Measurements from ENCODE around the gene C10orf90.

The C10orf90 gene

GRCh38 chr10:126398924-126399323 lies 271.6 kb downstream of the C10orf90 start:
- no peak for TF ChIP-seq CTCF (IDR thresholded peaks at IDR 0.05)
- H3K36me3 ChIP-seq = no peaks in the 10 kb centered on the region
- no peak overlapping the region for H3K4me3 ChIP-seq (ENCODE audit: low read depth in 1 of 2, low read length in 1 of 2)
- H3K9me3 ChIP-seq = no peaks in the 10 kb centered on the region
- no peak overlapping the region for H3K27ac ChIP-seq
- H3K27me3 ChIP-seq = no peaks in the 10 kb centered on the region
- H3K4me1 ChIP-seq (ENCODE audit: control insufficient read depth in 1 of 2, insufficient read depth in 1 of 2, low read depth in 1 of 2, low read length in 1 of 2) = no peaks in the 10 kb centered on the region

DNA sequence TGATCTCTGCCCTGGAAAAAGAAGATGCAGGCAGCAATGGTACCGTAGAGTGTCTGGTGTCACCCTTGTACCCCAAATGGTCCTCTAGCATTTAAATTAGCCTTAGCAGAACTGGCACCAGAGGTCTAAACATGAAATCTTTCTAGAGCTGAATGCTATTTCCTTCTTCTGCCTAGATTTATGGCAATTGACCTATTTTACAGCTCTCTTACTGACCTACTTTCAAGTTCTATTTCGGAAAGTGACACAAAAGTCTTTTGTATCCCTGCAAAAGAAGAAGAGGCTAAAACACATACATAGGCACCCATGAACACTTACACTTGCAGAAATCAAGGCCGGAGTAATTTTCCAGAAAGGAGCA lies 272.1 kb downstream of the C10orf90 start:
- H3K27ac ChIP-seq = no peak overlapping the region
- no peaks in the 10 kb centered on the region for H3K4me1 ChIP-seq (ENCODE audit: control insufficient read depth in 1 of 2, insufficient read depth in 1 of 2, low read depth in 1 of 2, low read length in 1 of 2)
- no peak overlapping the region for H3K4me3 ChIP-seq (ENCODE audit: low read depth in 1 of 2, low read length in 1 of 2)
- TF ChIP-seq CTCF (IDR thresholded peaks at IDR 0.05) = no peak
- no peaks in the 10 kb centered on the region for H3K36me3 ChIP-seq
- H3K9me3 ChIP-seq = no peaks in the 10 kb centered on the region
- no peaks in the 10 kb centered on the region for H3K27me3 ChIP-seq

DNA sequence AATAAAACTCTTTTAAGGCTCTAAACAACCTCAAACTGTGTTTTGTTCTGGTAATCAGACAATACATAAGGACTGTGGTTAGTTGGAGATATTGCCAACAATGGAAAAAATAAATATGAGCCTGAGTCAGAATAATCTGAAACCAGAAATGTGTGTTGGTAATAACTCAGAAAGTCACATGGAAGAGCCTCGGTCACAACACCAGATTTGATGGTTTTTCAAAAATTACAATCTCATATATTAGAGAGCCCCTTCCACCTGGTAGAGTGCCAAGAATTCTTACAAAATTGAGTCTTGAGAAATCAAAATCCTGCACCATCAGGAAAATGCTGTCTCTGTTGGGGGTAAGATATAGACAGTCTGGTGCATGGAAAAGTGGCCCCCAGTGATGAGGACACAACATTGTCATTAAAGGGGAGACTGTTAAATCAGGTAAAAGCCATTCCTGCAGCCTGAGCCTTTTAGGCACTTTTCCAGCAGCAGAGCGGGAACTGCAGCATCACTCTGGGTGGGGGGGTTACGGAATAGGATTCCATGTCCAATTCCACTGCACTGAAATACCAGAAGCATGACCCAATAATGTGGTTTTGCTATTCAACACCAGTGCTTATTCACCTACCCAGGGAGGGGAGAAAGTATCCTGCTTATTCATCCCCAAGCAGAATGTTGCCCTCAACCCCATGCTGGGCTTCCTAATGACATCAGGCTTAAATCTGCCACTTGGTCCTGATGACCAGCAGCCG lies 272.7 kb downstream of the C10orf90 start:
- Histone ChIP-seq H3K9me3 (no peaks in the 10 kb centered on the region), H3K27me3 (no peaks in the 10 kb centered on the region), H3K4me1 (ENCODE audit: control insufficient read depth in 1 of 2, insufficient read depth in 1 of 2, low read depth in 1 of 2, low read length in 1 of 2) (no peaks in the 10 kb centered on the region), H3K27ac (no peak overlapping the region), H3K36me3 (no peaks in the 10 kb centered on the region), H3K4me3 (ENCODE audit: low read depth in 1 of 2, low read length in 1 of 2) (no peak overlapping the region)
- TF ChIP-seq CTCF (IDR thresholded peaks at IDR 0.05) = no peak

DNA sequence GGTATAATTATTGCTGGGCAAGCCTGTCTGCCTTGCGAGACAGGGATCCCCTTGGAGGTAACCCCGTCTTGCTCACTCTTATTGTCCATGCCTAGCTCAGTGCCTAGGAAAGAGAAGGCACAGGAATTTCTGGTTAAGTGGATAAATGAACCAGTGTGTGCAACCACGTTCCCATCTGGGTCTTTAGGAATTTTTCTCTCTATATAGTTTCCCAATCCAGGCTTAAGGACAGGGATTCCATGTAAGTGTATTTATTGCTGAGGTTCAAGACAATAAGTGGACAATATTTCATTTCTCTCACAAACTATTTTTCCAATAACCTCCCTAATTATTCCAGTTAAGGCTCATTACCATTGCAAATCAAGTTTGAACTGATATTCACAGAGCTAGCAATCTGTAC lies 273.3 kb downstream of the C10orf90 start:
- TF ChIP-seq CTCF (IDR thresholded peaks at IDR 0.05) = no peak
- no peaks in the 10 kb centered on the region for H3K27me3 ChIP-seq
- H3K27ac ChIP-seq = no peak overlapping the region
- H3K9me3 ChIP-seq = no peaks in the 10 kb centered on the region
- H3K36me3 ChIP-seq = no peaks in the 10 kb centered on the region
- no peak overlapping the region for H3K4me3 ChIP-seq (ENCODE audit: low read depth in 1 of 2, low read length in 1 of 2)
- H3K4me1 ChIP-seq (ENCODE audit: control insufficient read depth in 1 of 2, insufficient read depth in 1 of 2, low read depth in 1 of 2, low read length in 1 of 2) = no peaks in the 10 kb centered on the region

- Histone ChIP-seq H3K9me3 (no peaks in the 10 kb centered on the region), H3K4me3 (ENCODE audit: low read depth in 1 of 2, low read length in 1 of 2) (no peak overlapping the region), H3K4me1 (ENCODE audit: control insufficient read depth in 1 of 2, insufficient read depth in 1 of 2, low read depth in 1 of 2, low read length in 1 of 2) (no peaks in the 10 kb centered on the region), H3K36me3 (no peaks in the 10 kb centered on the region), H3K27ac (no peak overlapping the region), H3K27me3 (peaks cover 19% of the 10 kb centered on the region)
- no peak for TF ChIP-seq CTCF (IDR thresholded peaks at IDR 0.05)
Measured at GRCh38 chr10:126394948-126395347, 275.5 kb downstream of the C10orf90 start.

Data from neutrophil (primary cell).